ENCODE data around the gene GZMB.
"Not testable (repeated sequence)": the region's sequence is repeated elsewhere in the genome, so short reads cannot be mapped to it uniquely, and the experiment has no call there.

The GZMB gene

GRCh38 chr14:24634158-24634557 is at the start of gene GZMB:
Gene GZMB, minus strand, starts transcription at chr14:24634190. Its CDS starts 30 bp downstream, at chr14:24634160.
- DNase-seq (ENCODE audit: low spot score): no peak

GRCh38 chr14:24681056-24681455 is 47.1 kb upstream of the GZMB start:
- no peak for DNase-seq (ENCODE audit: low spot score)

GRCh38 chr14:24680516-24680915 is 46.5 kb upstream of the GZMB start:
- no peak for DNase-seq (ENCODE audit: low spot score)

GRCh38 chr14:24679248-24679961 is 45.4 kb upstream of the GZMB start:
- DNase-seq (ENCODE audit: low spot score): no peak

GRCh38 chr14:24678801-24679247 is 44.8 kb upstream of the GZMB start:
- peak; percentile 53 for DNase-seq (ENCODE audit: low spot score)

- no peak for DNase-seq (ENCODE audit: low spot score)
These were observed 44.0 kb upstream of the GZMB start for GRCh38 chr14:24677956-24678355.

- no peak for DNase-seq (ENCODE audit: low spot score)
These were observed 40.4 kb upstream of the GZMB start for GRCh38 chr14:24674204-24674970.

- DNase-seq (ENCODE audit: low spot score): no peak
These were observed 39.7 kb upstream of the GZMB start for GRCh38 chr14:24673534-24674203.

GRCh38 chr14:24673059-24673458 is 39.1 kb upstream of the GZMB start:
- DNase-seq (ENCODE audit: low spot score): no peak

GRCh38 chr14:24670594-24670993 is 36.6 kb upstream of the GZMB start:
- DNase-seq (ENCODE audit: low spot score): no peak

- no peak for DNase-seq (ENCODE audit: low spot score)
These were observed 35.7 kb upstream of the GZMB start for GRCh38 chr14:24669651-24670050.

GRCh38 chr14:24665440-24665991 is 31.5 kb upstream of the GZMB start:
- DNase-seq (ENCODE audit: low spot score): no peak

GRCh38 chr14:24664366-24664765 is 30.4 kb upstream of the GZMB start:
- DNase-seq (ENCODE audit: low spot score): no peak

GRCh38 chr14:24662753-24663152 is 28.8 kb upstream of the GZMB start:
- DNase-seq (ENCODE audit: low spot score): no peak

GRCh38 chr14:24659916-24660570 is 26.1 kb upstream of the GZMB start:
- DNase-seq (ENCODE audit: low spot score): no peak

GRCh38 chr14:24648361-24648760 is 14.4 kb upstream of the GZMB start:
- not testable (repeated sequence) for DNase-seq (ENCODE audit: low spot score)

- no peak for DNase-seq (ENCODE audit: low spot score)
These were observed 5.9 kb upstream of the GZMB start for GRCh38 chr14:24639905-24640304.

- DNase-seq (ENCODE audit: low spot score): no peak
These were observed 5.3 kb upstream of the GZMB start for GRCh38 chr14:24639270-24639669.

- no peak for DNase-seq (ENCODE audit: low spot score)
These were observed 637 bp downstream of the GZMB start for GRCh38 chr14:24633353-24633752.

- no peak for DNase-seq (ENCODE audit: low spot score)
These were observed 1.2 kb downstream of the GZMB start for GRCh38 chr14:24632761-24633160.

- DNase-seq (ENCODE audit: low spot score): no peak
These were observed 1.7 kb downstream of the GZMB start for GRCh38 chr14:24632336-24632735.

GRCh38 chr14:24631749-24632335 is 2.1 kb downstream of the GZMB start:
- no peak for DNase-seq (ENCODE audit: low spot score)

Measured in HuH-7.5 (cell line).